Esophagus squamous epithelium (tissue), 5 donors: ENCODE data around the gene ZNF497. TPM values are rescaled to one million over a fixed set of nuclear protein-coding genes. Genes with fewer than 3 reads are reported as not detected.

Experiments
- DNase-seq: peaks from one replicate; lab custom pipeline; 2025; lab: John Stamatoyannopoulos, UW
- H3K27ac ChIP-seq, 4 donors: fragments of 200-600 bp; sonication (generic); one replicate each; pipeline ENCODE4 v1.5.1; 2016 to 2019; ENCODE audit warnings: mild to moderate bottlenecking in 1 of 4
- H3K27me3 ChIP-seq, 4 donors: fragments of 200-600 bp; sonication (generic); 1 replicate in 3 of 4; 2 replicates in 1 of 4; pipeline versions ENCODE4 v1.5.1 to v1.6.0; 2017 to 2021; ENCODE audit warnings: antibody characterized with exemption in 1 of 4
- H3K36me3 ChIP-seq, 3 donors: fragments of 200-600 bp; sonication (generic); one replicate each; pipeline ENCODE4 v1.5.1; 2016 to 2019
- H3K4me1 ChIP-seq, 3 donors: fragments of 200-600 bp; sonication (generic); one replicate each; pipeline ENCODE4 v1.5.1; 2017 to 2019
- H3K4me3 ChIP-seq, 4 donors: fragments of 200-600 bp; sonication (generic); 1 replicate in 3 of 4; 2 replicates in 1 of 4; pipeline ENCODE4 v1.5.1; 2016 to 2019; ENCODE audit warnings: mild to moderate bottlenecking in 2 of 4, moderate library complexity in 1 of 4
- H3K9me3 ChIP-seq, 3 donors: fragments of 200-600 bp; sonication (generic); one replicate each; pipeline ENCODE4 v1.5.1; 2016 to 2019
- POLR2A ChIP-seq, 4 donors: fragments of 450-650 bp; IDR thresholded peaks; one replicate each; pipeline ENCODE4 v1.6.1; 2017; ENCODE audit warnings: antibody characterized with exemption in 4 of 4, mild to moderate bottlenecking in 4 of 4, moderate library complexity in 3 of 4
- whole genome bisulfite sequencing, 2 donors: methylation state at CpG; one replicate each; pipeline ENCODE4 v1.1.5; 2018; 5-methylcytosine and 5-hydroxymethylcytosine counted together
- intact Hi-C: fragments of 100-400 bp; cut with DNase I; formaldehyde crosslinking; loops from one replicate; pipeline ENCODE4 v1.15.0; 2022
- total RNA-seq, 4 donors: library from RNA; depleted of rRNA; stranded (reverse); fragments of >200 nt; gene quantifications; one replicate each; pipeline ENCODE4 v1.1.0, GENCODE V29; 2016
- TF ChIP-seq, protein P1 (sequence below), 6 experiments: fragments of 450-650 bp in 4 of 6; fragments of 200-600 bp in 2 of 6; sonication (generic) in 2 of 6; IDR thresholded peaks; one replicate each; pipeline ENCODE4 v1.5.1; 2016 to 2019; ENCODE audit warnings: antibody characterized with exemption in 6 of 6, mild to moderate bottlenecking in 4 of 6, moderate library complexity in 4 of 6
- donor health status: DM: yes; HTN: yes; CAD: no.

Gene ZNF497
- total RNA-seq, 4 donors from 2014 or later: 0.87 to 1.9 (median 1.4) TPM

DNA sequence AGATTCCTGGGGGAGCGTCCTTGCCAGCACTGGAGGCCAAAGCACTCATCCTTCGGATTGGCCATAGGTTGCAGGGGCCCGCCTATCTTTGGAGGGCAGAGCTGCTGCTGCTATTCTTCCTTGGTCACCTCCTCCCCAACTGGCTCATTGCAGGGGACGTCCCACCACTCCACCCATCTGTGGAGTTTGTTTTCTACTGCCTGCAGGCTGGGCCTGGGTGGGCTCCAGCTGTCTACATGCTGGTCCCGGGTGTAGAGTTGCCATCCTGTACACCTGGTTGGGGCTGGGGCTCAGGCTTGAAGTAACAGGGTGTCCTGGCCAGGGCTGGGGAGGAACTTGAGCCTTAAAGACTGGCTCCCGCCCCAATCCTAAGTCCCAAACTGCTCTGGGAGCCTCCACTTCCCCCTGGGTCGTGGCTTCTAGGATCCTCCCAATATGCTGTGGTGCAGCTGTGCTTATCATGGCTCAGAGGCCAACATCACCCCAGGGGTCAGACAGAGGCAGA lies 35.0 kb upstream of the ZNF497 start:
- intact Hi-C loops: no loop called here
- no peak for DNase-seq
- Histone ChIP-seq H3K36me3 (peaks cover 8 to 27% (median 24%) of the 10 kb centered on the region in 3 donors), H3K9me3 (no peaks in the 10 kb centered on the region), H3K27me3 (peaks cover 0 to 28% (median 0%) of the 10 kb centered on the region in 4 donors), H3K27ac (no peak overlapping the region), H3K4me3 (peak overlapping the region in 1 of 4 donors; percentile 57), H3K4me1 (peaks cover 33 to 83% (median 37%) of the 10 kb centered on the region in 3 donors)
- no peak for TF ChIP-seq POLR2A (IDR thresholded peaks at IDR 0.05)
- TF ChIP-seq, protein P1, sequence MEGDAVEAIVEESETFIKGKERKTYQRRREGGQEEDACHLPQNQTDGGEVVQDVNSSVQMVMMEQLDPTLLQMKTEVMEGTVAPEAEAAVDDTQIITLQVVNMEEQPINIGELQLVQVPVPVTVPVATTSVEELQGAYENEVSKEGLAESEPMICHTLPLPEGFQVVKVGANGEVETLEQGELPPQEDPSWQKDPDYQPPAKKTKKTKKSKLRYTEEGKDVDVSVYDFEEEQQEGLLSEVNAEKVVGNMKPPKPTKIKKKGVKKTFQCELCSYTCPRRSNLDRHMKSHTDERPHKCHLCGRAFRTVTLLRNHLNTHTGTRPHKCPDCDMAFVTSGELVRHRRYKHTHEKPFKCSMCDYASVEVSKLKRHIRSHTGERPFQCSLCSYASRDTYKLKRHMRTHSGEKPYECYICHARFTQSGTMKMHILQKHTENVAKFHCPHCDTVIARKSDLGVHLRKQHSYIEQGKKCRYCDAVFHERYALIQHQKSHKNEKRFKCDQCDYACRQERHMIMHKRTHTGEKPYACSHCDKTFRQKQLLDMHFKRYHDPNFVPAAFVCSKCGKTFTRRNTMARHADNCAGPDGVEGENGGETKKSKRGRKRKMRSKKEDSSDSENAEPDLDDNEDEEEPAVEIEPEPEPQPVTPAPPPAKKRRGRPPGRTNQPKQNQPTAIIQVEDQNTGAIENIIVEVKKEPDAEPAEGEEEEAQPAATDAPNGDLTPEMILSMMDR (IDR thresholded peaks at IDR 0.05): no peak
- WGBS, 2 donors: 70 to 81% methylated on average over 3 of the region's 7 CpGs

DNA sequence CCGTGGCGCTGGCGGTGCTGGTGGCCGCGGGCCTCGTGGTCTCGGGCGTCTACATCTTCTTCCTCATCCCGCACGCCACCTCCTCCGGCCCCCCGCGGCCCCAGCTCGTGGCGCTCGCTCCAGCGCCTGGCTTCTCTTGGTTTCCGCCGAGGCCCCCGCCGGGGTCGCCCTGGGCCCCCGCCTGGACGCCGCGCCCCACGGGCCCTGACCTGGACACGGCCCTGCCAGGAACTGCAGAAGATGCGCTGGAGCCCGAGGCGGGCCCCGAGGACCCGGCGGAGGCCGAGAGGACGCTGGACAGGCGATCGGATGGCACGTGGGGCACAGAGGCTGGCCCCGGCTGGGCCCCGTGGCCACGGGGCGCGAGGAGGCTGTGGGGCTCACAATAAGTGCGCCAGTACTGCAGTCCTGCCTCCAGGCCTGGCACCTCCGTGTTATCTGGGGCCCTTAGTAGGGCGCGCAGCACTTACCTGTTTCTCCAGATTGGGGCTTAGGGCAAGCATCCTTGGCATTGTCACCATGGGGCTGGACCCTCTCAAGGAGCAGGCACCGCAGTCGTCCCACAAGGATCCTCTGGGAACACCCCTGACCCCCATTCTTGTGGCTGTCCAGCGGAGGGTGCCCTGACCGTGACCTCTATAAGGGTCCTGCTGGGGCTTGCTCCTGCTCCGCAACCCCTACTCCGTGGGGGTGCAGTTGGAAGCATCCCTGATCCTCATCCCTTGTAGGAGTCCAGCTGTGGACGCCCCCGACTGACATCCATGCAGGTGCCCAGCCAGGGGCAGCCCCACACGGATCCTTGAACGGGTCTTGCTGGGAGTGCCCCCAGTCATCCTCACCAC lies 34.4 kb upstream of the ZNF497 start:
- no peak for TF ChIP-seq POLR2A (IDR thresholded peaks at IDR 0.05)
- TF ChIP-seq, protein P1 (IDR thresholded peaks at IDR 0.05): no peak
- intact Hi-C loops: no loop called here
- Histone ChIP-seq H3K4me3 (peak overlapping the region; percentile 46 to 61 (median 54)), H3K36me3 (peaks cover 9 to 33% (median 25%) of the 10 kb centered on the region in 3 donors), H3K4me1 (peaks cover 30 to 81% (median 35%) of the 10 kb centered on the region in 3 donors), H3K27me3 (peaks cover 0 to 28% (median 0%) of the 10 kb centered on the region in 4 donors), H3K9me3 (no peaks in the 10 kb centered on the region), H3K27ac (peak overlapping the region in 1 of 4 donors; percentile 75)
- no peak for DNase-seq
- 59 to 93% methylated on average over 5 to 6 of the region's 58 CpGs for WGBS, 2 donors

DNA sequence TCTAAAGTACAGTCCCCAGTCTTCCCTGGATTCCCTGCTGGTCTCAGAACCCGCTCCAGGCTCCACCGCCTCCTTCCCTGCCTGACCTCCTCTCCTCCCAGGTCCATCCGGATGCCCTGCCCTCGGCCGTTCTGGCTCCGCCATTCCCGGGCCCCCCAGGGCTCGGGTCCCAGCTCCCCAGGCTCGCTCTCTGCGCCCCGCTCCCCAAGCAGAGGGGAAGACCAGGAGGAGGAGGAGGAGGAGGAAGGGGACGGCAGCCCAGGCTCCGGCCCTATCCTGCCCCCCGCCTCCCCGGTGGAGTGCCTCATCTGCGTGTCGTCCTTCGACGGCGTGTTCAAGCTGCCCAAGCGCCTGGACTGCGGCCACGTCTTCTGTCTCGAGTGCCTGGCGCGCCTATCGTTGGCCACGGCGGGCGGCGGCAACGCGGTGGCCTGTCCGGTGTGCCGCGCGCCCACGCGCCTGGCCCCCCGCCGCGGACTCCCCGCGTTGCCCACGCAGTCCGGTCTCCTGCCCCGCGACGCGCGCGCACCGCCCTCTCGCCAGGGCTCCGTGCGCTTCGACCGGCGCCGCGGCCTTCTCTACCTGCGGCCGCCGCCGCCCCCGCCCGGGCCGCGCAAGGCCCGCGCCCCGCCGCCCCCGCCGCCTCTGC lies 33.6 kb upstream of the ZNF497 start:
- peak overlapping the region; percentile 46 to 61 (median 54) for H3K4me3 ChIP-seq
- H3K36me3 ChIP-seq: peaks cover 13 to 42% (median 25%) of the 10 kb centered on the region in 3 donors
- peaks cover 28 to 76% (median 33%) of the 10 kb centered on the region in 3 donors for H3K4me1 ChIP-seq
- H3K9me3 ChIP-seq: no peaks in the 10 kb centered on the region
- no peak for DNase-seq
- peak overlapping the region; percentile 50 to 90 (median 82) for H3K27ac ChIP-seq
- TF ChIP-seq POLR2A (IDR thresholded peaks at IDR 0.05): no peak
- TF ChIP-seq, protein P1 (IDR thresholded peaks at IDR 0.05): no peak
- peaks cover 0 to 28% (median 0%) of the 10 kb centered on the region in 4 donors for H3K27me3 ChIP-seq
- WGBS, 2 donors: 0 to 6% methylated on average over 1 to 13 of the region's 75 CpGs
- intact Hi-C loops: no loop called here

DNA sequence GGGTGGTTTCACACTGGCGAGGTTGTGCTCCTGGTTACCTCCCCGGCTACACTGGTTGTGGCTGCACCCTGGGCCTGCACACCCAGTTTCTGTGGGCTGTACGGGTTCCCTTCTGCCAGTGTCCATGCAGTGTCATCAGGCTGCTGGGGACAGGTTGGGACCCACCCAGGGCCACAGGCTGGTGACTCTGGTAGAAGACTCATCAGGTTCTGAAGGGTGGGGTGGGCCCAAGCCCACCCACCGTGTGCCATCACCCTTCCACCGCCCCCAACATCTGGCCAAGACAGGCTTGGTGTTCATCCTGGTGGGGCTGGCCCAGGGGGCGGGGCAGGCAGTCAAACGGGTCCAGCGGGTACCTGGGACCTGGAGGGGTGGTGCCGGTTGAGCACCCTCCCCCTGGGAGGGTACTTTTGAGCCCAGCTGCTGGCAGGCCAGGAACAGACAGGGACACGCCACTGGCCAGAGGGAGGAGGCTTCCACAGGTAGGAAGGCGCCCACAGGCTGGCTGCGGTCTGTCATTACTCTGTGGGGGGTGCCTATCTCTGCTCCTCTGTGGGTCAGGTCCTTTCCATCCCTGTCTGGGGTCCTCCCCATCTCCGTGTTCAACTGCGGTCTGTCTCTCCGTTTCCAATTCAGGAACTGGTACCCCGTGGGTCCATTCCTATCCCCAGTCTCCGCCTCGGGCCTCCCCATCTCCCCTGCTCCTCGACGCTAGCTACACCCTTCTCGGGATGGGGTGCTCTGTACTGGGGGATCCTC lies 32.8 kb upstream of the ZNF497 start, which contains the start of gene RNF225:
RNF225 (plus strand) TSS at position 437 of the 759 bp plus-strand sequence. CDS start 434 bp downstream, outside the sequence.
- TF ChIP-seq POLR2A (IDR thresholded peaks at IDR 0.05): peak in 3 of 4 donors; percentile 25 to 46 (median 43)
- TF ChIP-seq, protein P1 (IDR thresholded peaks at IDR 0.05): no peak
- no peak for DNase-seq
- intact Hi-C loops: no loop called here
- Histone ChIP-seq H3K4me1 (peaks cover 22 to 76% (median 27%) of the 10 kb centered on the region in 3 donors), H3K27me3 (peaks cover 0 to 28% (median 0%) of the 10 kb centered on the region in 4 donors), H3K27ac (peak within 1 kb of the TSS; percentile 62 to 90 (median 82)), H3K4me3 (peak within 1 kb of the TSS; percentile 46 to 61 (median 54)), H3K36me3 (peaks cover 13 to 49% (median 25%) of the 10 kb centered on the region in 3 donors), H3K9me3 (no peaks in the 10 kb centered on the region)
- 2 to 25% methylated on average over 7 to 16 of the region's 21 CpGs for WGBS, 2 donors
